ENCODE results near the gene MED25.

The MED25 gene

GRCh38 chr19:49844138-49845095, 26.3 kb downstream of the MED25 start:
- no peak for DNase-seq (ENCODE audit: low read depth)

GRCh38 chr19:49845414-49845813, 27.3 kb downstream of the MED25 start:
- DNase-seq (ENCODE audit: low read depth) = no peak

DNA sequence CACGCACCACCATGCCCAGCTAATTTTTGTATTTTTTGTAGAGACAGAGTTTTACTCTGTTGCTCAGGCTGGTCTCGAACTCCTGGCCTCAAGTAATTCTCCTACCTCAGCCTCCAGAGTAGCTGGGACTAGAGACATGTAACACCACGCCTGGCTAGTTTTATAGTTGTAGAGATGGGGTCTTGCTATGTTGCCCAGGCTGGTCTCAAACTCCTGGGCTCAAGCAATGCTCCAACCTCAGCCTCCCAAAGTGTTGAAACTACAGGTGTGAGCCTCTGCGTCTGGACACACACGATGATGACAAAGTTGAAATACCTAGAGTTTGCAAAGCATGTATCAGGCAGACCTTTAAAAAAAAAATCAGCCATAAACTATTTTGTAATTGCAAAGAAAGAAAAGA, 28.3 kb downstream of the MED25 start:
- DNase-seq (ENCODE audit: low read depth) = no peak

GRCh38 chr19:49847731-49848696, 29.9 kb downstream of the MED25 start:
- no peak for DNase-seq (ENCODE audit: low read depth)

DNA sequence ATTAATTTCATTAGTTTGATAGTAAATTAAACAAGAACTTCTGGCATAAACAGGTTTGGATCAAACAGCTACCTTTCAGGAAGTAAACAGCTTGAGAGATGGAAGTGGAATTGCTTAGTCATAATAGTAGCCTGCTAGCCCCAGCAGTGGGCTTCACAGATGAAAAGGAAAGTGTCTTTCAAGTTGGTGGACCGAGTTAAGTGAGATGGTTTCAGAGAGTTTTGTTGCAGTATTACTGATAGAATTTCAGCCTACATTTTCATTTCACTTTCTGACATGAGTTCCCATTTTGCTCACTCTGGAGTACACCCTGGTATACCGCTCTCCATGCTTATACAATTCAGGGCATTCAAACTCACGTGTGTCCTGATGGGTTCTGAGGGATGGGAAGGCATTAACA, 30.8 kb downstream of the MED25 start:
- DNase-seq (ENCODE audit: low read depth) = no peak

GRCh38 chr19:49849433-49850220, 31.5 kb downstream of the MED25 start:
- no peak for DNase-seq (ENCODE audit: low read depth)

GRCh38 chr19:49850221-49850486, 32.1 kb downstream of the MED25 start:
- no peak for DNase-seq (ENCODE audit: low read depth)

GRCh38 chr19:49850487-49851342, 32.6 kb downstream of the MED25 start, which contains the start of gene PTOV1:
TSS of gene PTOV1 (plus strand) at chr19:49851159.
- DNase-seq (ENCODE audit: low read depth) = peak; percentile 77

GRCh38 chr19:49851456-49852259, 33.6 kb downstream of the MED25 start:
- DNase-seq (ENCODE audit: low read depth) = no peak

- no peak for DNase-seq (ENCODE audit: low read depth)
Measured at GRCh38 chr19:49852631-49853126, 34.6 kb downstream of the MED25 start.

- no peak for DNase-seq (ENCODE audit: low read depth)
Measured at GRCh38 chr19:49853852-49854377, 35.8 kb downstream of the MED25 start.

DNA sequence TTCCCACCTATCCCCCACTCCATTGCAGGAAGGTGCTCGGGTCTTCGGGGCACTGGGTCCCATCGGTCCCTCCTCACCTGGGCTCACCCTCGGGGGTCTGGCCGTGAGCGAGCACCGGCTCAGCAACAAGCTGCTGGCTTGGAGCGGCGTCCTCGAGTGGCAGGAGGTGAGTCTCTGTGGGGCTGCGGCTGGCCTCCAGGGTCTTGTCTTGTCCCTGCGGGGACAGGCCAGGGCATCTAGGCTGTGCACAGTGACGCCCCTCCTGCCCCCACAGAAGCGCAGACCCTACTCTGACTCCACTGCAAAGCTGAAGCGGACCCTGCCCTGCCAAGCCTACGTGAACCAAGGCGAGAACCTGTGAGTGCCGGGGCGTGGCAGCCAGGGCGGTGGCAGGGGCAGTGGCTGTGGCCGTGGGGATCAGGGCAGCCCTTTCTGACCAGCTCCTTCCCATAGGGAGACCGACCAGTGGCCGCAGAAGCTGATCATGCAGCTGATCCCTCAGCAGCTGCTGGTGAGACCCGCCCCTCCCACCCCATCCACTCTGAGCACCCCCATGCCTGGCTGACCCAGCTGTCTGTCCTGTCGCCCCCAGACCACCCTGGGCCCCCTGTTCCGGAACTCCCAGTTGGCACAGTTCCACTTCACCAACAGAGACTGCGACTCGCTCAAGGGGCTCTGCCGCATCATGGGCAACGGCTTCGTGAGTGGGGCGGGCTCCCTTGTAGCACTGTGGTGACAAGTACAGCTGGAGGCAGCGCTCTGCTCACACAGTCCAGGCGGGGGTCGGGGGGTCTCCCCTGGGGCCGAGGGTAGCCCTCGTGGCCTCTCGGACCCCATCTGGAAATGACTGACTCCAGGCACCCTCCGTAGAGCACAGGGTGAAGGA, 36.5 kb downstream of the MED25 start:
- no peak for DNase-seq (ENCODE audit: low read depth)

DNA sequence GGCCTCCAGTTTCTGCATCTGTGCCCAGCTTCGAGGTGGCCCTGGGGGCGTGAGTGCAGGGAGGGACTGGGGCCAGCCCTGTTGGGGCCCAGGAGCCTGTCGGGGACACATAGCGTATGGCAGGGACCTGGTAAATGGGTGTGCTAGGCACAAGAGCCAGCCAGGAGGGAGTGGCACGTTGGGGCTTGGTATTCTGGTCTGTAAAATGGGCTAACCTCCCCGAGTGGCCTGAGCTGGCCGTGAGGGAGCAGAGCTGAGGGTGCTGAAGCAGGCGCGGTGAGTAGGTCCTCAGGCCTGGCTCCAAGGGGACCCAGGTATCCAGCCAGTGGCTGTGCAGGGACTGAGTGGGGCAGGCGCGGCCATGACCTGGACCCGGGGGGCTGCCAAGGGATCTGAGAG, 37.2 kb downstream of the MED25 start:
- DNase-seq (ENCODE audit: low read depth) = no peak

DNA sequence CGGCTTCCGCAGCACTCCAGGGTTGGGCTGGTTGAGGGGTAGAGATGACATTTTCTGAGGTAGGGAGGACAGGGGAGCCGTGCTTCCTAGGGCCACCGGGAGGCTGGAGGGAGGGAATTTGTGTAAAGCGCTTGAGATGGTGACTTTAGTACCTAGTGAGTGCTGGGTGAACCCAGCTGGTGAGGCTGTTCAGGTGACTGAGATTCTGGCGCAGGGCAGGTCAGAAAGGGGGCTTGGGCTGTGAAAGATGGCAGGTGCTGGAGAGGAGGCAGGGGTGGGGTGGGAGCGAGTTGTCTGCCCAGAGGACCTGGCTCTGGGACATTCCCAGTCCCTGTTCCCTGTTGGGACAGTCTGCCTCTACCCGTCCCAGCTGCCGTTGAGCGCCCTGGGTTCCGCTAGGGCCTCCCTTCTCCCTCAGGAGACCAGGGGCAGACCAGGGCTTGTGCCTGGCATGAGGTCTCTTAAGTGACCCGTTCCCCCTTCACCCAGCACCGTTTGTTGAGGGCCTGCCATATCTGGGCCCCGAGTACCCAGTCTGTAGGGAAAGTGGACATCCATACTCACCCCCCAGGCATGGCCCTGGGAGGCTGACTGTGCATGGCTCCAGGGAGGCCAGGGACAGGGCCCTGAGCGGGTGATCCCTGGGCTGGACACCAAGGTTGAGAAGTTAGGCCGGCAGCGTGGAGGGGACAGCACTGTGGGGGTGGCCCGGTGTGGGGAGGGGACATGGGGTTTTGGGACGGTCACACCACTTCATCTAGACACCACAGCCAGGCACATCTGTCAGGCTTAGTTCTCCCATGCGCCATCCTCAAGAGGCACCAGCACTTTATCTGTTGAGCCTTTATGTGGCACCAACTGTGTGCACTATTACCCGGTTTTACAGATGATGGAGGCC, 37.8 kb downstream of the MED25 start:
- DNase-seq (ENCODE audit: low read depth) = no peak

DNA sequence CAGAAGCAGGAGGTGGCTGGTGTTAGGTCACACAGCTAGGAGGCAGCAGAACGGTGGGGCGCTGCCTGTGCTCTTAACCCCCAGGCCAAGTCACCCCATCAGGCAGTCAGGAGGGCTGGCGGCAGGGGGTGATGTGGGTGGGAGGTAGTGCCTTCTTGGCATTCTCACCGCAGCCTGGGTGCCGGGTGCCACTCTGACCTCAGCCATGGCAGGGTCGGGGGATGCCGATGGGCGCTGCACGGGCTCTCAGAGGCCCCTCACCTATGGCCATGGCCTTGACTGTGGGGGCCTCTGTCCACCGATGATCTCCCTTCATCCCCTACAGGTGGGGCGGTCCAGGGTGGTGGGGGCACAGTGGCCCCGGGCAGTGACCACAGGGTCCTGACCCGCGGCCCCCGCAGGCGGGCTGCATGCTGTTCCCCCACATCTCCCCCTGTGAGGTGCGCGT, 38.5 kb downstream of the MED25 start:
- DNase-seq (ENCODE audit: low read depth) = no peak

- DNase-seq (ENCODE audit: low read depth) = no peak
Measured at GRCh38 chr19:49857061-49857837, 39.2 kb downstream of the MED25 start.

DNA sequence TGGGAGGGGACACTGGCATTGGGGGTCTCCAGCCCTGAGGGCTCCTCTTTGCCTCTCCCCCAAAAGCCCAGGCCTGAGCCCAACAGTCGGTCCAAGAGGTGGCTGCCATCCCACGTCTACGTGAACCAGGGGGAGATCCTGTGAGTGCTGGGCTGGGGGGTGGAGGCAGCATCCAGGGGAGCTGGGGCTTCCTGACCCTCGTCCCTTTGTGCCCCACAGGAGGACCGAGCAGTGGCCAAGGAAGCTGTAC, 39.7 kb downstream of the MED25 start:
- no peak for DNase-seq (ENCODE audit: low read depth)
